Right renal pelvis (tissue), 4 donors: ENCODE results near the gene SLIT2. TPM values are rescaled to one million over a fixed set of nuclear protein-coding genes. Genes with fewer than 3 reads are reported as not detected.

ENCODE experiments used
- DNase-seq, 4 donors: peaks; one replicate each; pipeline ENCODE4 v3.0.0-alpha.2; 2013; ENCODE audit warnings: low read depth in 4 of 4, low spot score in 3 of 4, missing footprints in 1 of 4
- polyA plus RNA-seq, 4 donors: library from polyadenylated mRNA; unstranded; fragments of 120-200 nt; gene quantifications; one replicate each; pipeline ENCODE4 v1.2.1, GENCODE V29; 2013; ENCODE audit not compliant: insufficient read length in 4 of 4

SLIT2 gene
- 10 to 100 TPM; 46.9 to 55.6 (median 53.1) TPM for polyA plus RNA-seq

- DNase-seq, result peak in 2 of 4 donors; percentile 70 to 76
These were observed at the start of gene SLIT2 for GRCh38 chr4:20251796-20252655. SLIT2 (plus strand) TSS chr4:20251905; CDS start chr4:20253816, 1,911 bp downstream.

- peak in 1 of 4 donors; percentile 2 for DNase-seq
These were observed 48.2 kb upstream of the SLIT2 start for GRCh38 chr4:20203508-20203907.

GRCh38 chr4:20217521-20217920 lies 34.2 kb upstream of the SLIT2 start:
- DNase-seq, result no peak

- DNase-seq, result no peak
These were observed 33.8 kb upstream of the SLIT2 start for GRCh38 chr4:20217951-20218350.

- DNase-seq, result no peak
These were observed 32.2 kb upstream of the SLIT2 start for GRCh38 chr4:20219521-20219920.

- no peak for DNase-seq
These were observed 13.7 kb upstream of the SLIT2 start for GRCh38 chr4:20237894-20238537.

- no peak for DNase-seq
These were observed 3.5 kb upstream of the SLIT2 start for GRCh38 chr4:20248155-20248558.

- DNase-seq, result no peak
These were observed 2.4 kb upstream of the SLIT2 start for GRCh38 chr4:20249333-20249732.

GRCh38 chr4:20251031-20251795 lies 492 bp upstream of the SLIT2 start:
- no peak for DNase-seq

GRCh38 chr4:20252656-20253282 lies 1.1 kb downstream of the SLIT2 start:
- DNase-seq, result no peak

GRCh38 chr4:20253283-20253734 lies 1.6 kb downstream of the SLIT2 start:
- DNase-seq, result no peak

- DNase-seq, result no peak
These were observed 2.2 kb downstream of the SLIT2 start for GRCh38 chr4:20253735-20254409.

- no peak for DNase-seq
These were observed 3.0 kb downstream of the SLIT2 start for GRCh38 chr4:20254511-20255250.

GRCh38 chr4:20255251-20255586 lies 3.5 kb downstream of the SLIT2 start:
- no peak for DNase-seq

- DNase-seq, result no peak
These were observed 4.1 kb downstream of the SLIT2 start for GRCh38 chr4:20255823-20256222.

- no peak for DNase-seq
These were observed 4.7 kb downstream of the SLIT2 start for GRCh38 chr4:20256381-20256881.

GRCh38 chr4:20259707-20260106 lies 8.0 kb downstream of the SLIT2 start:
- no peak for DNase-seq

- DNase-seq, result no peak
These were observed 9.1 kb downstream of the SLIT2 start for GRCh38 chr4:20260821-20261220.

GRCh38 chr4:20262221-20262620 lies 10.5 kb downstream of the SLIT2 start:
- no peak for DNase-seq
